ES-I3 (cell line): Measurements from ENCODE around the gene FLT1.
A peak's percentile ranks its signal among the peaks of the same experiment; 100 is the strongest.

Source experiments
- H3K36me3 ChIP-seq: 2 replicates; pipeline ENCODE4 v1.6.1; 2013; ENCODE audit warnings: mild to moderate bottlenecking, low read length, control low read depth, moderate library complexity; ENCODE audit not compliant: insufficient read depth
- H3K4me1 ChIP-seq: 2 replicates; pipeline ENCODE4 v1.6.1; 2013; ENCODE audit warnings: mild to moderate bottlenecking, control low read depth, low read length; ENCODE audit not compliant: insufficient read depth
- H3K9ac ChIP-seq: 2 replicates; pipeline ENCODE4 v1.6.1; 2013; ENCODE audit warnings: low read depth, mild to moderate bottlenecking, low read length, moderate library complexity
- H3K9me3 ChIP-seq: 2 replicates; pipeline ENCODE4 v1.6.1; 2013; ENCODE audit warnings: mild to moderate bottlenecking, low read length, moderate library complexity; ENCODE audit not compliant: control insufficient read depth, insufficient read depth

Gene FLT1, protein sequence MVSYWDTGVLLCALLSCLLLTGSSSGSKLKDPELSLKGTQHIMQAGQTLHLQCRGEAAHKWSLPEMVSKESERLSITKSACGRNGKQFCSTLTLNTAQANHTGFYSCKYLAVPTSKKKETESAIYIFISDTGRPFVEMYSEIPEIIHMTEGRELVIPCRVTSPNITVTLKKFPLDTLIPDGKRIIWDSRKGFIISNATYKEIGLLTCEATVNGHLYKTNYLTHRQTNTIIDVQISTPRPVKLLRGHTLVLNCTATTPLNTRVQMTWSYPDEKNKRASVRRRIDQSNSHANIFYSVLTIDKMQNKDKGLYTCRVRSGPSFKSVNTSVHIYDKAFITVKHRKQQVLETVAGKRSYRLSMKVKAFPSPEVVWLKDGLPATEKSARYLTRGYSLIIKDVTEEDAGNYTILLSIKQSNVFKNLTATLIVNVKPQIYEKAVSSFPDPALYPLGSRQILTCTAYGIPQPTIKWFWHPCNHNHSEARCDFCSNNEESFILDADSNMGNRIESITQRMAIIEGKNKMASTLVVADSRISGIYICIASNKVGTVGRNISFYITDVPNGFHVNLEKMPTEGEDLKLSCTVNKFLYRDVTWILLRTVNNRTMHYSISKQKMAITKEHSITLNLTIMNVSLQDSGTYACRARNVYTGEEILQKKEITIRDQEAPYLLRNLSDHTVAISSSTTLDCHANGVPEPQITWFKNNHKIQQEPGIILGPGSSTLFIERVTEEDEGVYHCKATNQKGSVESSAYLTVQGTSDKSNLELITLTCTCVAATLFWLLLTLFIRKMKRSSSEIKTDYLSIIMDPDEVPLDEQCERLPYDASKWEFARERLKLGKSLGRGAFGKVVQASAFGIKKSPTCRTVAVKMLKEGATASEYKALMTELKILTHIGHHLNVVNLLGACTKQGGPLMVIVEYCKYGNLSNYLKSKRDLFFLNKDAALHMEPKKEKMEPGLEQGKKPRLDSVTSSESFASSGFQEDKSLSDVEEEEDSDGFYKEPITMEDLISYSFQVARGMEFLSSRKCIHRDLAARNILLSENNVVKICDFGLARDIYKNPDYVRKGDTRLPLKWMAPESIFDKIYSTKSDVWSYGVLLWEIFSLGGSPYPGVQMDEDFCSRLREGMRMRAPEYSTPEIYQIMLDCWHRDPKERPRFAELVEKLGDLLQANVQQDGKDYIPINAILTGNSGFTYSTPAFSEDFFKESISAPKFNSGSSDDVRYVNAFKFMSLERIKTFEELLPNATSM (N-terminal part only)

DNA sequence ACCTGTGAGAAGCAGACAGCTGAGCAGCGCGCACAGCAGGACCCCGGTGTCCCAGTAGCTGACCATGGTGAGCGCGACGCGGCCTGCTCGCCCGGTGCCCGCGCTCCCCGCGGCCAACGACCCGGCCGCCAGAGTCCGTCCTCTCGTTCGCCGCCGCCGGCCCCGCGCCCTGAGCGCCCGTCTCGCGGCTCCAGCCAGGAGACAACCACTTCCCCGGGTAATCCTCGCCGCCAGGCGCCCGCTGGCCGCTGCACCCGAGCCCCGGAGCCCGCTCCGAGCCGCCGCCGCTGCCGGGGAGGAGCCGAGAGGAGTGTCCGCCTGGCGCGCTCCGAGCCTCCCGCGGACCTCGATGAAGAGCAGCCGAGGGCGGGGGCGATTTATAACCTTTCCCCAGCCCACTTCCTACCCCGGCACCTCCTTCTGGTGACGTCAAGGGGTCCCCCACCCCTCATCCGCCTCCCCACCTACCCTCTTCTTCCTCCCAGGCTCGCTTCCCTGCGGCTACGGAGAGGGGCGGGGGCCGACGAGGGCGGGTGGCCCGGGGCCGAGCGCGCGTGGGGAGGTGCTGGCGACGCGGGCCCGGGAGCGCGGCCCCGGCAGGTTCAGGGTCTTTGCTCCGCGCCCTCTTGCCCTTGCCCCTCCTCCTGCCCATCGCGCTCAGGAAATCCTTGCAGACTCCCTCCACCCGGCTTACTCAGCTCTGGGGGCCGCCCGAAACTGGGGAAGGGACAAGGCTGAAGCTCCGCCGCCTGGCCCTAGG is at the start of gene FLT1:
TSS of gene FLT1 (minus strand) at position 351 of the 760 bp plus-strand sequence. CDS start at position 66, 285 bp downstream.
- Histone ChIP-seq H3K9ac (peak within 1 kb of the TSS; percentile 58), H3K9me3 (no peaks in the 10 kb centered on the region), H3K36me3 (no peaks in the 10 kb centered on the region), H3K4me1 (peaks cover 20% of the 10 kb centered on the region)

DNA sequence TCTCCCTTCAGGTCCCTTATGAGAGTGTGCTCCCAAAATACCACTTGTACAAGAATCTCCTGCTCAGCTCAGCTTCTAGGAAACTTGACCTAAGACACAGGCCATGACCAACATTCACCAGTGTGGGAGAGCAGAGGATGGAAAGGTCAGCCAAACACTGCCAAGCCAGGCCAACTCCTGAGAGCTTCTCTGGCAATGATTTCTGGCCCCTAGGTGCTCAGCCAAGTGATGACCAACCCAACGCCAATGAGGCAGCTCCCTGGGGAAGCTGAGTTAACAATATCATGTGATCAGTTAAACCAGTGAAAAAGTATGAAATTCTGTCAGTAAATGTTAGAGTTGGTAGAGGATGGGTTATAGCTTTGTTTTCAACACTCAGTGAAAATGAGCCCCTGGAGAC is 49.1 kb upstream of the FLT1 start:
- H3K9ac ChIP-seq = no peak overlapping the region
- no peaks in the 10 kb centered on the region for H3K4me1 ChIP-seq
- H3K36me3 ChIP-seq = no peaks in the 10 kb centered on the region
- no peaks in the 10 kb centered on the region for H3K9me3 ChIP-seq

DNA sequence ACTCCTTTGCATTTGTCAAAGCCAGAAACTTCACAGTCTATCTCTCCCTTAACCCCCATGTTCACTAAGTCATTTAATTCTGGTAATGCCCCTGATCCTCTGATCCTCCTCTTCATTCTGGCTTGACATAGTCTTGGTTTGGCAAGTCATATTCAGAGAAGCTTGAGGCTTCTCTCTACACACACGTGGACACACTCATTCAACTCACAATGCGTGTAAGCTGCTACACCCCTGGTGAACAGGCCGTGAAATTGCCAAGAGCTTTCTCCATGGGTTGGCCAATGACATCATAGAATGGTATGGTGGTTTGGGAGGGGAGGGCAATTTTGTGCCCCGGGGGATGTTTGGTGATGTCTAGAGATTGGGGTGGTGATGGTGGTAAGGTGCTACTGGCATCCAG is 47.9 kb upstream of the FLT1 start:
- H3K4me1 ChIP-seq = no peaks in the 10 kb centered on the region
- H3K9me3 ChIP-seq = no peaks in the 10 kb centered on the region
- no peaks in the 10 kb centered on the region for H3K36me3 ChIP-seq
- H3K9ac ChIP-seq = no peak overlapping the region

DNA sequence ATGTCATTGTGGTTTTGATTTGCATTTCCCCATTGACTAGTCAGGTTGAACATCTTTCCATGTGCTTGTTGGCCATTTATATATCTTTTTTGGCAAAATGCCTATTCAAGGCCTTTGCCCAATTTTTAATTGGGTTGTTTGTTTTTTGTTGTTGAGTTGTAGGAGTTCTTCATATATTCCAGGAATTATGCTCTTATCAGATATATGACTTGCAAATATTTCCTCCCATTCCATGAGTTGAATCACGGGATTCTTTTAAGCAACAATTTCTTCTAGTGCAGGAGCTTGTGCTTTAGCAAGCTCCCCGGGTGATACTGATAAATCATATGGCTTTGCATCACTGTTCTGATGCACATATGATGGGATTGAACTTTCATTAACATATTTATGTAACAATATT is 47.0 kb upstream of the FLT1 start:
- Histone ChIP-seq H3K4me1 (no peaks in the 10 kb centered on the region), H3K36me3 (no peaks in the 10 kb centered on the region), H3K9me3 (no peaks in the 10 kb centered on the region), H3K9ac (no peak overlapping the region)

GRCh38 chr13:28540612-28541011 is 45.7 kb upstream of the FLT1 start:
- Histone ChIP-seq H3K36me3 (no peaks in the 10 kb centered on the region), H3K9ac (no peak overlapping the region), H3K4me1 (no peaks in the 10 kb centered on the region), H3K9me3 (peaks cover under 1% of the 10 kb centered on the region; the same call in 1 of the 2 replicates)

GRCh38 chr13:28539625-28540286 is 44.8 kb upstream of the FLT1 start:
- H3K9me3 ChIP-seq = peaks cover 3% of the 10 kb centered on the region; the same call in 1 of the 2 replicates
- H3K4me1 ChIP-seq = no peaks in the 10 kb centered on the region
- H3K36me3 ChIP-seq = no peaks in the 10 kb centered on the region
- H3K9ac ChIP-seq = no peak overlapping the region

DNA sequence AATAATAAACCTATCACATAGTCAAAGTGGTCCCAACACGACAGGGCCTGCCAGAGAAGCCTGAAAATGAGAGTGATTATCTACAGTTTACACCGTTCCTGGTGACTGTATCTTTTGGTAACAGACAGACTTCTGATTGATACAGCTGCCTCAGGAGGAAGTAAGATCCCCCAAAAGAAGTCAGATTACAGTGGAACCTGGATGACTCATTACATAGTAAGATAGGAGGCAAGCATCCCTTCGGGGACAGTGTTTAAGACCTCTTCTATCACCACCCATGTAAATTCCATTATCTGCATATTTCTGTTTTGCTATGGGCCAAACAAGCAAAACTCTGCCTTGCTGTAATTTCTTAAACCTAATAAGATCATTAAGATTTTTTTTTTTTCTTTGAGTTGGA is 44.0 kb upstream of the FLT1 start:
- no peaks in the 10 kb centered on the region for H3K36me3 ChIP-seq
- H3K9ac ChIP-seq = no peak overlapping the region
- peaks cover 3% of the 10 kb centered on the region; the same call in 1 of the 2 replicates for H3K9me3 ChIP-seq
- H3K4me1 ChIP-seq = no peaks in the 10 kb centered on the region

GRCh38 chr13:28537171-28537570 is 42.2 kb upstream of the FLT1 start:
- no peak overlapping the region for H3K9ac ChIP-seq
- peaks cover 3% of the 10 kb centered on the region; the same call in 1 of the 2 replicates for H3K9me3 ChIP-seq
- H3K36me3 ChIP-seq = no peaks in the 10 kb centered on the region
- H3K4me1 ChIP-seq = no peaks in the 10 kb centered on the region

DNA sequence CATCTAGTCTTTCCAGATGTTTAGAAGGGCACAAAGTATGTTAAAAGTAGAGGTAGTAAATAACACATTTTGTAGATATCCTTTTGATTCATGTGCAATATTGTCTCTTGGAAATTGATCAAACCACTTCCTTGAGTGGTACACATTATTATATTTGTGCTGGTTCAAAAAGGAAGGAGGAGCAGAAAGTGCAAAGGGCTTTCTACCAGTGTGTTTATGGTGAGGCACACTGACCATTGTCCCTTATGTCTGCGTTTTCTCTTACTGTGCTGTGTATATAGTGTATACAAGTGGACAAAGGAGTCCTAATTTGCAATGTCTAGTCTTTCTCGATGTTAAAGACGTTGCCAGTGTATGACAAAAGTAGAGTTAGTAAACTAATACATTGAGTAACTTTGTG is 41.4 kb upstream of the FLT1 start:
- H3K9ac ChIP-seq = no peak overlapping the region
- peaks cover 3% of the 10 kb centered on the region; the same call in 1 of the 2 replicates for H3K9me3 ChIP-seq
- H3K36me3 ChIP-seq = no peaks in the 10 kb centered on the region
- no peaks in the 10 kb centered on the region for H3K4me1 ChIP-seq

DNA sequence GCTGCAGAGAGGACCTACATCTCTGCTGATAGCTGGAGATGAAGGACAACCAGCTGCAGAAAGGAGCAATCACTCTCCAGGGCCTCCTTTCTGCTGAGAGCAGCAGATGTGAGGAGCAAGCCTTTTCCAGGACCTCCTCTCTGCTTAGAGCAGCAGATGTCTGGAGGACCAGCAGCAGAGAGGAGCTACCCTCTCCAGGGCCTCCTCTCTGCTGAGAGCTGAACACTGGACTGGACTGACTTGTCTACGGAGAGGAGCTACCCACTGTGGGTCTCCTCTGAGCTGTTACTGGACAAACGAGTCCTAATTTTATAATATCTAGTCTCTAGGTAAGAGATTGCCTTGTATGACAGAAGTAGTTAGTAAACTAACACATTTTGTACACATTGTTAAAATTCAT is 40.8 kb upstream of the FLT1 start:
- H3K36me3 ChIP-seq = no peaks in the 10 kb centered on the region
- peaks cover 2% of the 10 kb centered on the region for H3K4me1 ChIP-seq
- H3K9ac ChIP-seq = no peak overlapping the region
- H3K9me3 ChIP-seq = peaks cover 3% of the 10 kb centered on the region; the same call in 1 of the 2 replicates

- Histone ChIP-seq H3K36me3 (no peaks in the 10 kb centered on the region), H3K9me3 (peaks cover 3% of the 10 kb centered on the region; the same call in 1 of the 2 replicates), H3K9ac (no peak overlapping the region), H3K4me1 (peaks cover 9% of the 10 kb centered on the region)
Observed at GRCh38 chr13:28534801-28535200, 39.9 kb upstream of the FLT1 start.

DNA sequence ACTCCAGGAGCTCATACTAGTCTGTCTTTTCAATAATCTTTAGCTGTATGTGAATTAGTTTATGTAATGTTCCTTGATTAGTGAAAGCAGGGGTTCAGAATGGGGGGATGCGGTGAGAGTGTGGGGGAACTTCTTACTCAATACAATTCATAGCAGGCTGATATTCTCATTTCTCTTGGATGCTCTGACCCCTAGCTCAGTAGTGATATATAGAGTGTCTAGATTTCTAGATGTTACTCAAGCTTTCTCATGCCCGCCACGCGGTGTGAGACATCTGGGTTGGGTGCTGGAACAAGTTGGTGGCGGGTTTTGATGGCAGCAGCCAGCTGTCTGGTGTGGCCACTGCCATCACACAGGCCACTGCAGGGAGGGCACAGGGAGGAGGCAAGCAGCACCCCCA is 39.3 kb upstream of the FLT1 start:
- Histone ChIP-seq H3K9me3 (peaks cover 3% of the 10 kb centered on the region; the same call in 1 of the 2 replicates), H3K9ac (no peak overlapping the region), H3K4me1 (peaks cover 9% of the 10 kb centered on the region), H3K36me3 (no peaks in the 10 kb centered on the region)
